OCI-LY7 (cell line): ENCODE measurements around the gene FBXL3.

ENCODE experiments used
- EZH2phosphoT487 ChIP-seq: fragments of 200-600 bp; sonication (generic); IDR thresholded peaks from 2 replicates; pipeline ENCODE4 v1.6.1; 2018; ENCODE audit warnings: low read depth, borderline replicate concordance, mild to moderate bottlenecking, mixed run types, antibody characterized with exemption, low read length, moderate library complexity, mixed read lengths
- TF ChIP-seq, protein P1 (sequence below): fragments of 200-600 bp; sonication (generic); conservative IDR thresholded peaks from 2 replicates; pipeline ENCODE4 v1.5.1; 2014; ENCODE audit warnings: mild to moderate bottlenecking, antibody characterized with exemption, low read length, moderate library complexity, mixed read lengths

GRCh38 chr13:77001540-77001939 lies 25.4 kb downstream of the FBXL3 start:
- TF ChIP-seq, protein P1, sequence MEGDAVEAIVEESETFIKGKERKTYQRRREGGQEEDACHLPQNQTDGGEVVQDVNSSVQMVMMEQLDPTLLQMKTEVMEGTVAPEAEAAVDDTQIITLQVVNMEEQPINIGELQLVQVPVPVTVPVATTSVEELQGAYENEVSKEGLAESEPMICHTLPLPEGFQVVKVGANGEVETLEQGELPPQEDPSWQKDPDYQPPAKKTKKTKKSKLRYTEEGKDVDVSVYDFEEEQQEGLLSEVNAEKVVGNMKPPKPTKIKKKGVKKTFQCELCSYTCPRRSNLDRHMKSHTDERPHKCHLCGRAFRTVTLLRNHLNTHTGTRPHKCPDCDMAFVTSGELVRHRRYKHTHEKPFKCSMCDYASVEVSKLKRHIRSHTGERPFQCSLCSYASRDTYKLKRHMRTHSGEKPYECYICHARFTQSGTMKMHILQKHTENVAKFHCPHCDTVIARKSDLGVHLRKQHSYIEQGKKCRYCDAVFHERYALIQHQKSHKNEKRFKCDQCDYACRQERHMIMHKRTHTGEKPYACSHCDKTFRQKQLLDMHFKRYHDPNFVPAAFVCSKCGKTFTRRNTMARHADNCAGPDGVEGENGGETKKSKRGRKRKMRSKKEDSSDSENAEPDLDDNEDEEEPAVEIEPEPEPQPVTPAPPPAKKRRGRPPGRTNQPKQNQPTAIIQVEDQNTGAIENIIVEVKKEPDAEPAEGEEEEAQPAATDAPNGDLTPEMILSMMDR, result no peak
- TF ChIP-seq EZH2phosphoT487, result no peak
